GM23338 (cell line): ENCODE measurements around the gene GGTLC2. TPM values are rescaled to one million over a fixed set of nuclear protein-coding genes. Genes with fewer than 3 reads are reported as not detected.

ENCODE experiments used
- ATAC-seq: fragments of 200-7000 bp; cut with Tn5 transposase; 3 replicates; pipeline ENCODE4 v1.9.1; 2020
- DNase-seq: peaks from one replicate; pipeline ENCODE4 v3.0.0-alpha.2; 2015; ENCODE audit warnings: low spot score
- H2AFZ ChIP-seq: fragments of 200-600 bp; sonication (generic); 2 replicates; pipeline ENCODE4 v1.8.0; 2016; ENCODE audit warnings: antibody characterized with exemption, mild to moderate bottlenecking, moderate library complexity
- H3F3A ChIP-seq: fragments of 200-600 bp; sonication (generic); replicated peaks from 2 replicates; pipeline ENCODE4 v1.8.0; 2017; ENCODE audit warnings: antibody characterized with exemption, mixed run types, low read depth
- H3K27ac ChIP-seq: fragments of 200-600 bp; sonication (generic); 2 replicates; pipeline ENCODE4 v1.6.1; 2016; ENCODE audit warnings: low read depth
- H3K27me3 ChIP-seq: fragments of 200-600 bp; sonication (generic); 2 replicates; pipeline ENCODE4 v1.8.0; 2016; ENCODE audit warnings: mild to moderate bottlenecking, mixed run types, moderate library complexity; ENCODE audit not compliant: insufficient read depth
- H3K36me3 ChIP-seq: fragments of 200-600 bp; sonication (generic); 2 replicates; pipeline ENCODE4 v1.8.0; 2016; ENCODE audit warnings: mild to moderate bottlenecking; ENCODE audit not compliant: insufficient read depth
- H3K4me1 ChIP-seq: fragments of 200-600 bp; sonication (generic); 2 replicates; pipeline ENCODE4 v1.8.0; 2016; ENCODE audit warnings: mild to moderate bottlenecking, moderate library complexity; ENCODE audit not compliant: insufficient read depth
- H3K4me2 ChIP-seq: fragments of 200-600 bp; sonication (generic); 2 replicates; pipeline ENCODE4 v1.7.1; 2017; ENCODE audit warnings: mixed run types
- H3K4me3 ChIP-seq: fragments of 200-600 bp; sonication (generic); 2 replicates; pipeline ENCODE4 v1.6.1; 2016; ENCODE audit warnings: mixed run types
- H3K79me2 ChIP-seq: fragments of 200-600 bp; sonication (generic); replicated peaks from 2 replicates; pipeline ENCODE4 v1.8.0; 2017; ENCODE audit warnings: mild to moderate bottlenecking; ENCODE audit not compliant: insufficient read depth
- H3K9me2 ChIP-seq: fragments of 200-600 bp; sonication (generic); 2 replicates; pipeline ENCODE4 v1.8.0; 2017; ENCODE audit not compliant: insufficient read depth
- H4K20me1 ChIP-seq: fragments of 200-600 bp; sonication (generic); replicated peaks from 2 replicates; pipeline ENCODE4 v1.8.0; 2017; ENCODE audit warnings: mild to moderate bottlenecking; ENCODE audit not compliant: insufficient read depth
- H3K27ac Mint-ChIP-seq: 2 replicates; pipeline ENCODE4 v1.8.0; 2020; ENCODE audit warnings: inconsistent platforms, mild to moderate bottlenecking, moderate library complexity, mixed read lengths
- H3K27me3 Mint-ChIP-seq: 3 replicates; pipeline ENCODE4 v1.8.0; 2022; ENCODE audit warnings: low read depth, mild to moderate bottlenecking, moderate library complexity, mixed read lengths, inconsistent platforms; ENCODE audit not compliant: insufficient read depth, poor library complexity
- H3K36me3 Mint-ChIP-seq: 3 replicates; pipeline ENCODE4 v1.8.0; 2021; ENCODE audit warnings: low read depth, mild to moderate bottlenecking, inconsistent platforms, moderate library complexity, mixed read lengths
- H3K4me1 Mint-ChIP-seq: 3 replicates; pipeline ENCODE4 v1.8.0; 2020; ENCODE audit warnings: mild to moderate bottlenecking, inconsistent platforms, mixed read lengths
- H3K4me3 Mint-ChIP-seq: 3 replicates; pipeline ENCODE4 v1.8.0; 2021; ENCODE audit warnings: moderate library complexity, mild to moderate bottlenecking, inconsistent platforms, mixed read lengths
- H3K9me3 Mint-ChIP-seq: 3 replicates; pipeline ENCODE4 v1.8.0; 2020; ENCODE audit warnings: moderate library complexity, mild to moderate bottlenecking, inconsistent platforms, mixed read lengths
- CREB1 ChIP-seq: fragments of 250-450 bp; sonication (Bioruptor Pico); IDR thresholded peaks from 2 replicates; pipeline ENCODE4 v1.5.0; 2020; ENCODE audit warnings: low read depth, mild to moderate bottlenecking, moderate library complexity
- CTCF ChIP-seq, 2 experiments: fragments of 200-600 bp in 1 of 2; sonication (generic) in 1 of 2; conservative IDR thresholded peaks; 2 replicates each; pipeline versions ENCODE4 v1.5.1 to v1.6.1; 2016 to 2017; ENCODE audit warnings: antibody characterized with exemption in 2 of 2, low read depth in 2 of 2, mild to moderate bottlenecking in 2 of 2, moderate library complexity in 1 of 2
- ETS1 ChIP-seq: IDR thresholded peaks from 2 replicates; pipeline ENCODE4 v1.6.1; 2016; ENCODE audit warnings: antibody characterized with exemption
- EZH2 ChIP-seq: fragments of 200-600 bp; sonication (generic); IDR thresholded peaks from one replicate; pipeline ENCODE4 v1.8.0; 2017; ENCODE audit warnings: antibody characterized with exemption, mild to moderate bottlenecking, low read depth; ENCODE audit not compliant: unreplicated experiment
- EZH2phosphoT487 ChIP-seq: fragments of 200-600 bp; sonication (generic); IDR thresholded peaks from one replicate; pipeline ENCODE4 v1.8.1; 2018; ENCODE audit warnings: antibody characterized with exemption; ENCODE audit not compliant: unreplicated experiment
- JUNB ChIP-seq: IDR thresholded peaks from one replicate; pipeline ENCODE4 v1.6.1; 2016; ENCODE audit warnings: antibody characterized with exemption; ENCODE audit not compliant: unreplicated experiment
- NANOG ChIP-seq: IDR thresholded peaks from 2 replicates; pipeline ENCODE4 v1.6.1; 2016; ENCODE audit warnings: antibody characterized with exemption, borderline replicate concordance
- POLR2AphosphoS5 ChIP-seq: IDR thresholded peaks from 2 replicates; pipeline ENCODE4 v1.6.1; 2016; ENCODE audit warnings: antibody characterized with exemption, low read depth
- REST ChIP-seq: IDR thresholded peaks from one replicate; pipeline ENCODE4 v1.6.1; 2018; ENCODE audit warnings: antibody characterized with exemption; ENCODE audit not compliant: unreplicated experiment
- STAT1 ChIP-seq: IDR thresholded peaks from one replicate; pipeline ENCODE4 v1.6.1; 2016; ENCODE audit warnings: antibody characterized with exemption; ENCODE audit not compliant: unreplicated experiment
- ZNF114 ChIP-seq: fragments of 250-450 bp; sonication (Bioruptor Pico); IDR thresholded peaks from 2 replicates; pipeline ENCODE4 v1.5.0; 2020; ENCODE audit warnings: mild to moderate bottlenecking, moderate library complexity
- ZNF331 ChIP-seq: fragments of 250-450 bp; sonication (Bioruptor Pico); IDR thresholded peaks from 2 replicates; pipeline ENCODE4 v1.5.0; 2020; ENCODE audit warnings: low read depth, mild to moderate bottlenecking, moderate library complexity
- ZNF462 ChIP-seq: fragments of 250-450 bp; sonication (Bioruptor Pico); IDR thresholded peaks from 2 replicates; pipeline ENCODE4 v1.5.0; 2020; ENCODE audit warnings: mild to moderate bottlenecking, moderate library complexity
- polyA plus RNA-seq: library from polyadenylated mRNA; unstranded; fragments of >200 nt; fragmentation: Nextera tagmentation; extraction: Ambion mirVana; gene quantifications from 2 replicates; pipeline ENCODE4 v1.2.1, GENCODE V29; 2016
- total RNA-seq: library from RNA; depleted of rRNA; stranded (reverse); fragments of >200 nt; shearing (Covaris generic); gene quantifications from 2 replicates; pipeline ENCODE4 v1.2.3, GENCODE V29; 2014

The GGTLC2 gene
- total and polyA plus RNA-seq, 2 experiments from 2014 or later, result not detected

DNA sequence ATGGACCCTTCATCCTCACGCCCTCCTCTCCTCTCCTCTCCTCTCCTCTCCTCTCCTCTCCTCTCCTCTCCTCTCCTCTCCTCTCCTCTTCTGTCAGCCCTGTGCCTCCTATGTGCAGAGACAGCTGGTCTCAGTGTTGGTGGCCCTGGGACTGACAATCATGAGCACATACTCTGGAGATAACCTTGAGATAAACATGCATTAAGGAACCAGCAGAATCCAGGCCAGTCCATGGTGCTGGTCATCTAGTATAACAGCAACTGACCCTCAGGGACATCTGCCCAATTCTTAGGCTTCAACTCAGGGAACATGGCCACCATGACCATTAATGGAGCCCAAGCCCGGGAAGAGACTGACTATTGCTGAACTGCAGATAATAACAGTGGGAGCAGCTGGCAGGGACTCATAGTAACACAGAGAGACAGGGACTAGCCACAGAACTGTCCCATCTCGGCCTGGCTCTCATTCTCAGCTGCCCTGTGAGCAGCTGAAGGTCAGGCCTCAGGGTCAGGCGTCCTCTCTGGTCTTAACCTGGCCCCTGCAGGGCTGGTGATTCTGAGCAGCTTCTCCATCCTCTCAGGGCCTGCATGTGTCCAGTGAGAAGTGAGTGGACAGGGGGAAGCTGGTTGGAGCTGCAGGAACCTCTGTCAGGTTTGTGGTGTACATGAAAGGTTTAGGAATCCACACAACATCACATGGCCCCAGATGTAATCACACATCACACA is 45.4 kb downstream of the GGTLC2 start:
- peaks cover 93% of the 10 kb centered on the region for H3K27me3 ChIP-seq
- no peaks in the 10 kb centered on the region for H3K4me1 ChIP-seq
- no peaks in the 10 kb centered on the region for H4K20me1 ChIP-seq
- H3K9me2 ChIP-seq, result no peaks in the 10 kb centered on the region
- no peaks in the 10 kb centered on the region for H3K36me3 ChIP-seq
- no peaks in the 10 kb centered on the region for H3K79me2 ChIP-seq
- Mint-ChIP-seq H3K4me3 (no peak overlapping the region), H3K36me3 (no peaks in the 10 kb centered on the region; the same call in 2 of the 3 replicates), H3K4me1 (peaks cover 4% of the 10 kb centered on the region), H3K27ac (no peak overlapping the region), H3K9me3 (no peaks in the 10 kb centered on the region; the same call in 2 of the 3 replicates), H3K27me3 (peaks cover 66% of the 10 kb centered on the region)
- TF ChIP-seq ZNF462 (CRISPR knock-in tag) (no peak), NANOG (no peak), EZH2phosphoT487 (no peak), EZH2 (no peak), ZNF331 (CRISPR knock-in tag) (no peak), ETS1 (no peak), STAT1 (no peak), CTCF (conservative IDR thresholded peaks at IDR 0.05; ENCODE audit: low read depth in 2 of 2) (no peak), REST (no peak), CREB1 (CRISPR knock-in tag) (no peak), POLR2AphosphoS5 (no peak), JUNB (no peak), ZNF114 (CRISPR knock-in tag) (no peak)
- H3K27ac ChIP-seq, result no peak overlapping the region
- H3K4me3 ChIP-seq, result no peak overlapping the region
- no peak overlapping the region for H2AFZ ChIP-seq
- DNase-seq, result no peak
- no peak overlapping the region for H3K4me2 ChIP-seq
- no peaks in the 10 kb centered on the region for H3F3A ChIP-seq
- ATAC-seq, result no peak
